ENCODE measurements around the gene DDX47. TPM values are rescaled to one million over a fixed set of nuclear protein-coding genes. Genes with fewer than 3 reads are reported as not detected.

Gene DDX47
- total and polyA plus RNA-seq, 2 of the 13 experiments (the other 11 are each of a cell fraction or from before 2014, with no cell fraction given) = 48.5 to 78.7 TPM

GRCh38 chr12:12837025-12837812, 24.1 kb downstream of the DDX47 start:
- FAIRE-seq = peak; percentile 39

More at GRCh38 chr12:12837025-12837812, 24.1 kb downstream of the DDX47 start:
- Histone ChIP-seq H3K27me3 (ENCODE audit: control insufficient read depth in 1 of 2, insufficient read depth in 2 of 2, low read length in 2 of 2) (no peaks in the 10 kb centered on the region), H3K79me2 (ENCODE audit: insufficient read depth, low read length) (no peaks in the 10 kb centered on the region), H3K4me3 (replicated peaks in 1 of 3; ENCODE audit: insufficient read depth in 1 of 3, low read depth in 2 of 3, low read length in 3 of 3) (no peak overlapping the region), H3K4me1 (ENCODE audit: insufficient read depth, low read length) (no peaks in the 10 kb centered on the region), H4K20me1 (ENCODE audit: insufficient read depth, low read length) (no peaks in the 10 kb centered on the region), H3K9ac (ENCODE audit: insufficient read depth, low read depth, low read length) (no peak overlapping the region), H3K27ac (ENCODE audit: extremely low read length, insufficient read depth, low read length) (no peak overlapping the region), H2AFZ (ENCODE audit: low read length) (no peak overlapping the region), H3K4me2 (ENCODE audit: low read depth, low read length) (no peak overlapping the region), H3K36me3 (replicated peaks in 1 of 2; ENCODE audit: control insufficient read depth in 1 of 2, insufficient read depth in 2 of 2, low read length in 2 of 2) (peaks cover 0 to 5% of the 10 kb centered on the region in 2 experiments; a peak in 2 of 5 replicates), H3K9me3 (ENCODE audit: low read length) (no peaks in the 10 kb centered on the region)
- 80% methylated on average over 15 of the region's 15 CpGs for WGBS (ENCODE audit: low lambda C conversion rate)
- DNase-seq (ENCODE audit: low spot score) (peak; percentile 37), ATAC-seq (peak; percentile 69)
- POLR2A ChIA-PET = no interaction called here
- in situ Hi-C loops (cut with HindIII; ENCODE audit: extremely low pct_ligation_motif_present, low pct_unique_long_range_greater_than_20kb) = loop anchor here (5.0 kb wide), 1 partner anchor 35 kb away; no protein-coding TSS in a partner anchor
- CTCF ChIA-PET (ENCODE audit: low intra/inter-chr PET ratio, low total read pairs) = interaction anchor here (1.1 to 1.4 kb wide), 3 partner anchors 49 to 374 kb away, joined by 3 to 7 read pairs (median 4); no protein-coding TSS in a partner anchor
- BruUV-seq (replicated peaks) = no TSS peak
- TF ChIP-seq SMC3 (IDR thresholded peaks at IDR 0.05; ENCODE audit: low read length) (0 out of 2 replicates have a peak, but pooled peaks have one; percentile 25), STAG1 (CRISPR knock-in tag; IDR thresholded peaks at IDR 0.05) (peak; percentile 45), HNF4A (CRISPR knock-in tag; IDR thresholded peaks at IDR 0.05) (no peak), CTCF (CRISPR knock-in tag; IDR thresholded peaks at IDR 0.05) (peak; percentile 59)
- intact Hi-C loops (cut with micrococcal nuclease; ENCODE audit: unreplicated experiment) = loop anchor here (5.0 kb wide), 3 partner anchors 55 to 375 kb away; partner anchors contain the start of gene GPRC5A

Data from HepG2 (cell line).